Calu3 (cell line): ENCODE data around the gene POU1F1. TPM values are rescaled to one million over a fixed set of nuclear protein-coding genes. Genes with fewer than 3 reads are reported as not detected.

Source experiments
- BruUV-seq: library from RNA; stranded (reverse); fragments of 400-500 nt; replicated peaks from 2 replicates; lab custom pipeline; 2021; lab: Mats Ljungman, UMichigan
- CTCF ChIA-PET: fragments of 300-600 bp; sonication (Branson Sonifier 250); formaldehyde crosslinking; loops from one replicate; lab custom pipeline; 2022; ENCODE audit warnings: antibody characterized with exemption; lab: Charles Lee
- DNase-seq: peaks from one replicate; pipeline ENCODE4 v3.0.0; 2022
- H3K27ac Mint-ChIP-seq: one replicate; pipeline ENCODE4 v1.8.0; 2022; ENCODE audit warnings: mixed read lengths; ENCODE audit not compliant: unreplicated experiment
- H3K27me3 Mint-ChIP-seq: one replicate; pipeline ENCODE4 v1.8.0; 2022; ENCODE audit warnings: mixed read lengths; ENCODE audit not compliant: unreplicated experiment
- H3K36me3 Mint-ChIP-seq: one replicate; pipeline ENCODE4 v1.8.0; 2022; ENCODE audit warnings: mild to moderate bottlenecking, moderate library complexity, mixed read lengths; ENCODE audit not compliant: insufficient read depth, unreplicated experiment
- H3K4me1 Mint-ChIP-seq: one replicate; pipeline ENCODE4 v1.8.0; 2022; ENCODE audit warnings: mild to moderate bottlenecking, low read depth, mixed read lengths; ENCODE audit not compliant: unreplicated experiment
- H3K4me3 Mint-ChIP-seq: one replicate; pipeline ENCODE4 v1.8.0; 2022; ENCODE audit warnings: mild to moderate bottlenecking, low read depth, moderate library complexity, mixed read lengths; ENCODE audit not compliant: unreplicated experiment
- H3K9me3 Mint-ChIP-seq: one replicate; pipeline ENCODE4 v1.8.0; 2022; ENCODE audit warnings: low read depth, mixed read lengths; ENCODE audit not compliant: unreplicated experiment
- CTCF ChIP-seq: fragments of 200-600 bp; IDR thresholded peaks from one replicate; pipeline ENCODE4 v1.8.0; 2022; ENCODE audit warnings: antibody characterized with exemption; ENCODE audit not compliant: unreplicated experiment
- intact Hi-C: fragments of 100-400 bp; cut with micrococcal nuclease; formaldehyde crosslinking; loops from one replicate; pipeline ENCODE4 v1.10.0; 2022; ENCODE audit not compliant: unreplicated experiment
- total RNA-seq: library from RNA; stranded (reverse); gene quantifications from 2 replicates; pipeline ENCODE4 v1.2.3, GENCODE V29; 2022

Gene POU1F1
- total RNA-seq, 1 experiment from 2014 or later = not detected

DNA sequence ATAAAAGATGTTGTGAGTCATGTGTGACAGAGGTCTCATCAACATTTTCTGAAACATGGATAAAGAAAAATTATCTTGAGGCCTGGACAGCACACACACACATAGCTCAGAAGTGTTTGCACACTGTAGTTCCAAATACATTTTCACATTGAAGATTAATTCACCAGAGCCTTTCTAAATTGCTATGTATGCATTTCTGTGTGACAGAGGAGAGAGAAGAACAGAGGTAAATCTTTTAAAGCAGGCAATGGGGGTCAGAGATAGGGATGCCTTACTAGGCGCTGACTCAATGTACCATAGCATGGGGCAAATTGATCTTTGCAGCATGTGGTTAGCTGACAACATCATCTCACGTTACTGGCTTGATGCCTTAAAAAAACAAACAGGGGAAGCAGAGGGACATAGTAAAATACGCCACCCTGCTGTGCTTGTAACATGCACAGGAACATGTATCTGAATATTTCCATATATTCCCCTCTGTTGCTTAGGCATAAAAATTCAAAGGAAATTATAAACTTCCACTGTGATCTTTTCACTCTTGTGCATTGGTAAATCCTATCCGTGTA is 7.7 kb downstream of the POU1F1 start:
- Mint-ChIP-seq H3K27me3 (no peaks in the 10 kb centered on the region), H3K27ac (no peak overlapping the region), H3K4me1 (no peaks in the 10 kb centered on the region), H3K4me3 (no peak overlapping the region), H3K36me3 (no peaks in the 10 kb centered on the region), H3K9me3 (no peaks in the 10 kb centered on the region)
- TF ChIP-seq CTCF = no peak
- DNase-seq = no peak
- intact Hi-C loops = loop anchor here (10.0 kb wide), 1 partner anchor 494 kb away; no protein-coding TSS in a partner anchor
- no TSS peak for BruUV-seq
- CTCF ChIA-PET = interaction anchor here (0.6 kb wide), 1 partner anchor 35 kb away, joined by 3 read pairs; no protein-coding TSS in a partner anchor

GRCh38 chr3:87267953-87268645 is 8.3 kb downstream of the POU1F1 start:
- TF ChIP-seq CTCF = no peak
- Mint-ChIP-seq H3K4me3 (no peak overlapping the region), H3K9me3 (no peaks in the 10 kb centered on the region), H3K4me1 (no peaks in the 10 kb centered on the region), H3K36me3 (no peaks in the 10 kb centered on the region), H3K27ac (no peak overlapping the region), H3K27me3 (no peaks in the 10 kb centered on the region)
- BruUV-seq = no TSS peak
- DNase-seq = no peak
- intact Hi-C loops = loop anchor here (10.0 kb wide), 1 partner anchor 493 kb away; no protein-coding TSS in a partner anchor
- CTCF ChIA-PET = interaction anchor here (0.6 kb wide), 1 partner anchor 34 kb away, joined by 3 read pairs; no protein-coding TSS in a partner anchor

DNA sequence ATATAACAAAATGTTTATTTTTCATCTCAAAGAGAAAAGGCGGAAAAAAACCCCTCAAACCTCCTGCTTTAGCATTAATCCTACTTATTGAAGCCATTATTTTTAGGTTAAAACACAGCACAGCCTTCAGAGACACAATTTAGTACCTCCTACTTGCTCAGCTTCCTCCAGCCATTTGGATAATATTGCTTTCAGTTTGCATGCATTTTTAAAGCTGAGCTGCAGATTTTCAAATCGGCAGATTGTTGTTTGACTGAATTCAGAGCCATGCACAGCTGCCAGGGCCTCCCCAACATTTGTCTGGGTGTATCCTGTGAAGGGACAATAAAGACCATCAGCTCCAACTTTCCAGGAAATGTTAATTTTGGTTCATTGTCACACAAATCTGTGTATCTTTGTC is 14.5 kb downstream of the POU1F1 start:
- no peak for TF ChIP-seq CTCF
- Mint-ChIP-seq H3K27ac (no peak overlapping the region), H3K27me3 (no peaks in the 10 kb centered on the region), H3K9me3 (no peaks in the 10 kb centered on the region), H3K4me3 (no peak overlapping the region), H3K4me1 (no peaks in the 10 kb centered on the region), H3K36me3 (no peaks in the 10 kb centered on the region)
- no TSS peak for BruUV-seq
- CTCF ChIA-PET = no interaction called here
- intact Hi-C loops = loop anchor here (10.0 kb wide), 1 partner anchor 487 kb away; no protein-coding TSS in a partner anchor
- no peak for DNase-seq

DNA sequence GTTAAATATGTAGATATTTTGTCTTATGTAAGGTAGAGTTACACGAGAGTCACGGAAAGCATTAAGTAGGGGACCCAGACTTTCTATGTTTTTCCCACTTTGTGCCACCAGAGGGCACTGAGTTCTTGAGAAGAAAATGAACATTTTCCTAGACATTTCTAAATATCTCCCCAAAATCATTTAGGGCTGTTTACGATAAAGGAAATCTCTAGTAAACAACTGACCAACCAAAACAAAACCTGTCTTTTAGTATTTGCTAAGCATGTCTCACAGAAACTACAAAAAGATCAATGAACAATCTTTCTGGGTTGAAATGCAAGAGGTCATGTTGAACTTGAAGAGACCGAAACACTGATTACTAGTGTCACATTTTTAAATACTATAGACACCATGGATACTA is 16.1 kb downstream of the POU1F1 start:
- Mint-ChIP-seq H3K27ac (no peak overlapping the region), H3K9me3 (no peaks in the 10 kb centered on the region), H3K36me3 (no peaks in the 10 kb centered on the region), H3K27me3 (no peaks in the 10 kb centered on the region), H3K4me3 (no peak overlapping the region), H3K4me1 (no peaks in the 10 kb centered on the region)
- intact Hi-C loops = loop anchor here (1.0 to 10.0 kb wide), 3 partner anchors 244 to 745 kb away; no protein-coding TSS in a partner anchor
- TF ChIP-seq CTCF = no peak
- BruUV-seq = no TSS peak
- DNase-seq = peak; percentile 62
- CTCF ChIA-PET = interaction anchor here (1.1 to 1.7 kb wide), 2 partner anchors 243 to 745 kb away, joined by 5 read pairs; no protein-coding TSS in a partner anchor
